Measurements from ENCODE around the gene CACNA1I. TPM values are rescaled to one million over a fixed set of nuclear protein-coding genes. Genes with fewer than 3 reads are reported as not detected.
"Not testable (repeated sequence)": the region's sequence is repeated elsewhere in the genome, so short reads cannot be mapped to it uniquely, and the experiment has no call there.

The CACNA1I gene
- total RNA-seq: under 1 TPM; 0.05 to 0.14 (median 0.08) TPM

GRCh38 chr22:39570665-39571064, at the start of gene CACNA1I:
TSS of gene CACNA1I (plus strand) at chr22:39570753. CDS start at chr22:39570753, 0 bp downstream.
- no peaks in the 10 kb centered on the region for H3K9me3 Mint-ChIP-seq
- H3K4me3 Mint-ChIP-seq: no peak within 1 kb of the TSS
- no peak for ATAC-seq

DNA sequence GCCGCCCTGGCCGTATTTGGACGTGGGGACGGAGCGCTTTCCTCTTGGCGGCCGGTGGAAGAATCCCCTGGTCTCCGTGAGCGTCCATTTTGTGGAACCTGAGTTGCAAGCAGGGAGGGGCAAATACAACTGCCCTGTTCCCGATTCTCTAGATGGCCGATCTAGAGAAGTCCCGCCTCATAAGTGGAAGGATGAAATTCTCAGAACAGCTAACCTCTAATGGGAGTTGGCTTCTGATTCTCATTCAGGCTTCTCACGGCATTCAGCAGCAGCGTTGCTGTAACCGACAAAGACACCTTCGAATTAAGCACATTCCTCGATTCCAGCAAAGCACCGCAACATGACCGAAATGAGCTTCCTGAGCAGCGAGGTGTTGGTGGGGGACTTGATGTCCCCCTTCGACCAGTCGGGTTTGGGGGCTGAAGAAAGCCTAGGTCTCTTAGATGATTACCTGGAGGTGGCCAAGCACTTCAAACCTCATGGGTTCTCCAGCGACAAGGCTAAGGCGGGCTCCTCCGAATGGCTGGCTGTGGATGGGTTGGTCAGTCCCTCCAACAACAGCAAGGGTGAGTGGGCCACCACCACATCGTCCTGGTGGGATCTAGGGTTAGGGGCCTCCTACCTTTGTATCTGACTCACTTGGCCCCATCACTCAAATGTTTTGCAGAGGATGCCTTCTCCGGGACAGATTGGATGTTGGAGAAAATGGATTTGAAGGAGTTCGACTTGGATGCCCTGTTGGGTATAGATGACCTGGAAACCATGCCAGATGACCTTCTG, 49.3 kb upstream of the CACNA1I start:
- ATAC-seq: not testable (repeated sequence)

More at GRCh38 chr22:39570665-39571064, at the start of gene CACNA1I:
- H3K27me3 Mint-ChIP-seq (ENCODE audit: low read depth): no peaks in the 10 kb centered on the region
- no peak for DNase-seq
- peaks cover 18% of the 10 kb centered on the region for H3K4me1 Mint-ChIP-seq (ENCODE audit: low read depth)
- no peaks in the 10 kb centered on the region for H3K36me3 Mint-ChIP-seq (ENCODE audit: insufficient read depth)

GRCh38 chr22:39522091-39522490, 48.5 kb upstream of the CACNA1I start:
- DNase-seq; ATAC-seq; H3K27me3 Mint-ChIP-seq (ENCODE audit: low read depth); H3K9me3 Mint-ChIP-seq: not testable (repeated sequence)
- peaks cover 40% of the 10 kb centered on the region for H3K36me3 Mint-ChIP-seq (ENCODE audit: insufficient read depth)
- H3K4me3 Mint-ChIP-seq: peak overlapping the region; percentile 96
- H3K4me1 Mint-ChIP-seq (ENCODE audit: low read depth): peaks cover 54% of the 10 kb centered on the region

More for the DNA sequence above, 49.3 kb upstream of the CACNA1I start:
- H3K4me3 Mint-ChIP-seq: peak overlapping the region; percentile 96
- DNase-seq; H3K9me3 Mint-ChIP-seq; H3K27me3 Mint-ChIP-seq (ENCODE audit: low read depth): not testable (repeated sequence)
- H3K4me1 Mint-ChIP-seq (ENCODE audit: low read depth): peaks cover 51% of the 10 kb centered on the region
- peaks cover 40% of the 10 kb centered on the region for H3K36me3 Mint-ChIP-seq (ENCODE audit: insufficient read depth)

GRCh38 chr22:39522567-39523300, 47.8 kb upstream of the CACNA1I start:
- Mint-ChIP-seq H3K27me3 (ENCODE audit: low read depth) (peaks cover 2% of the 10 kb centered on the region), H3K4me1 (ENCODE audit: low read depth) (peaks cover 60% of the 10 kb centered on the region), H3K36me3 (ENCODE audit: insufficient read depth) (peaks cover 40% of the 10 kb centered on the region), H3K9me3 (no peaks in the 10 kb centered on the region), H3K4me3 (peak overlapping the region; percentile 96)
- DNase-seq (no peak), ATAC-seq (peak; percentile 3 to 4)

DNA sequence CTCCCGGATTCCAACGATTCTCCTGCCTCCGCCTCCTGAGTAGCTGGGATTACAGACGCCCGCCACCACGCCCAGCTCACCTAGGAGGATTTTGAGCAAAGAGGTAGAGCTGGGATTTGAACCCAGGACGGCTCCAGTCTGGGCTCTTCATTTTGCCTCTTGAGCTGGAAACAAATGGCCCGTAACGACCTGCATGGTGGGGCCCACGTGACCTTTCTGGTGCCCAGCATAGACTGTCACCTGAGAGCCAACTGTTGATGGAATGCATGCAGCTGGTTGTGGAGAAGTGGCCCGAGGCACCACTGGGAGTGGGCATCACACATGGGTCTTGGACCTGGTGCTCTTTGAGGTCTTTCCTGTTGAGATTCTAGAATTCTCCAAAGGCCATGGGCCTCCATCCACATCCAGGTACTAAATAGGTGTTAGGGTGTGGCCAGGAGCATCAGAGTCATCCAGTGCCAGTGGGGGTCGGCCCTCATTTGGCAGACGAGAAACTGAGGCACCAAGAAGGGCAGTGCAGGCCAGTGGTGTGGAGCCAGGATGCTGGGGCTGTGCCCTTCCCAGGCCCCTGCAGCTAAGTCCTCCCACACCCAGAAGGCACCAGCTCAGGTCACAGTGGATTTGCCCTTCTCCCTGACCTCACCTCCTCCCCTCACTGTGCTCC, 46.3 kb upstream of the CACNA1I start:
- Mint-ChIP-seq H3K4me3 (peak overlapping the region; percentile 29), H3K4me1 (ENCODE audit: low read depth) (peaks cover 65% of the 10 kb centered on the region), H3K36me3 (ENCODE audit: insufficient read depth) (peaks cover 42% of the 10 kb centered on the region), H3K27me3 (ENCODE audit: low read depth) (peaks cover 2% of the 10 kb centered on the region), H3K9me3 (no peaks in the 10 kb centered on the region)
- DNase-seq (no peak), ATAC-seq (no peak)

DNA sequence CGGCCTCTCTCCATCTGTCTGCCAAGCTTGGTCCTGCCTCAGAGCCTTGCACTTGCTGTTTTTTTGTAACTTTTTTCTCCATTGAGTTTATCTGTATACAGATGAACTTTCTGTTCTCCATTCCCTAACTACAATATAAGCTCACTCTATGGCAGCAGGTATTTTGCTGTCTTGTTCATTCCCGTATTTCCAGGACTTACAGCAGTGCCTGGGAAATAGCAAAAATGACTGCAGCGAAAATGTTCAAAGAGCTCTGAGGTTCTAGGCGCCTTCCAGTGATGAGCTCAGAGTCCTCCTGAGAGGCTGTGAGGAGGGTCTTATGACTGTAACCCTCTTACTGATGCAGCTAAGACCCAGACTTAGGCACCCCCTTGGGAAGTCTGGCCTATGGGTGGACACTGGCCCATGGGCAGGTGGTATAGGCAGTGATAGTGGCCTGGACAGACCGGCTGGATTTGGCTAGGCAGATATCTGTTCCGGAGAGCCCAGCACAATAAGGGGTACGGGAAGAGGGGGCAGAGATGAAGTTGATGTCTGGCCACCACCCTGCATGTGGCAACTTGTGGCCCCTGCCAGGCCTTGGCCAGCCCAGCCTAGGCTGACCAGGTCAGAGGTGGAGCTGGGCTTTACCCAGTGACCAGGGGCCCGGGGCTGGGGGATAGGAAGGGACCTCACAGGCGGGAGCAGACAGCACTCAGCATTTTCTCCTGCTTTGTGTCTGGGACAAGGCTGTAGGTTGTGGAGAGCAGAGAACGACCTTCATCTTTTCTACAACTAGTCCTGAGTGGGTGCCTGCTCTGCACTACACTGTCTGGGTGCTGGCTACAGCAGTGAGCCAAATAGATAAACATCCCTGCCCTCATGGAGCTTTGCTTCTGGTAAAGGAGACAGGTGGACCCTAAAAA, 45.5 kb upstream of the CACNA1I start:
- Mint-ChIP-seq H3K27me3 (ENCODE audit: low read depth) (peaks cover 2% of the 10 kb centered on the region), H3K4me1 (ENCODE audit: low read depth) (peaks cover 72% of the 10 kb centered on the region), H3K4me3 (peak overlapping the region; percentile 29), H3K9me3 (no peaks in the 10 kb centered on the region), H3K36me3 (ENCODE audit: insufficient read depth) (peaks cover 49% of the 10 kb centered on the region)
- ATAC-seq (no peak), DNase-seq (no peak)

DNA sequence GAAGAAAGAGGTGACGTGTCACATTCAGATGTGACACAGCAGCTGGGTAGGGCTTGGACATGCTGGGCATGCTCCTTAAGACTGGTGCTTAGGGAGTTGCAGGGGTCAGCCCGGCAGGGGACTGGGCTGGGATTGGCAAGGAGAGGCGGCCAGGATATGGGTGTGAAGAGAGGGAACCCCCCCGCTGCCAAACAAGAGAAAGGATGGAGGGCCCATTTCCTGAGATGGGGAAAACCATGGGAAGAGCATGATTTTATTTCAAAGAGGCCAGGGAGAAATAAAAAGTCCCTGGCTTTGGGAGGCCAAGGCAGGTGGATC, 44.9 kb upstream of the CACNA1I start:
- peaks cover 49% of the 10 kb centered on the region for H3K36me3 Mint-ChIP-seq (ENCODE audit: insufficient read depth)
- DNase-seq: no peak
- no peak for ATAC-seq
- no peak overlapping the region for H3K4me3 Mint-ChIP-seq
- H3K9me3 Mint-ChIP-seq: no peaks in the 10 kb centered on the region
- H3K27me3 Mint-ChIP-seq (ENCODE audit: low read depth): no peaks in the 10 kb centered on the region
- H3K4me1 Mint-ChIP-seq (ENCODE audit: low read depth): peaks cover 78% of the 10 kb centered on the region

DNA sequence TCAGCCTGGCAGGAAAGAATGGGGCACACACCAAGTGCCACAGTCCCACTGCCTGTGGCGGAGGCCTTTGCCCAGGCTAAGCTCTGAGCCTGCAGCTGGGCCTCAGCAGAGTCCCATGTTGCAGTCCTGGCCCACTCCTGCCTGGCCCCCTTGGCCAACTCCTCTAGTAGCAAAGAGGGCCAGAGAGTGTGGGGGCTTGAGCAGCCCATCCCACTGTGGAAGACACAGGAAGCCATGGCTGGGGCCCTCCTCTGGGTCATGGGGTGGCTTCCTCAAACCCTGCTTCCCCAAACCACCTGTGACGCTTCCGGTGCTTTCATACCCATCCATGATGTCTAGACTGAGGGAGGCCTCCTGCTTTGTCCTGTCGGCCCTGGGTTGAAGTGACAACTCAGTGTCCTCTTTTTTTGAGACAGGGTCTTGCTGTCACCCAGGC, 43.8 kb upstream of the CACNA1I start:
- no peaks in the 10 kb centered on the region for H3K9me3 Mint-ChIP-seq
- ATAC-seq (no peak), DNase-seq (no peak)
- H3K27me3 Mint-ChIP-seq (ENCODE audit: low read depth): no peaks in the 10 kb centered on the region
- H3K4me1 Mint-ChIP-seq (ENCODE audit: low read depth): peaks cover 86% of the 10 kb centered on the region
- peaks cover 49% of the 10 kb centered on the region for H3K36me3 Mint-ChIP-seq (ENCODE audit: insufficient read depth)
- H3K4me3 Mint-ChIP-seq: no peak overlapping the region

- H3K4me1 Mint-ChIP-seq (ENCODE audit: low read depth): peaks cover 83% of the 10 kb centered on the region
- H3K9me3 Mint-ChIP-seq: no peaks in the 10 kb centered on the region
- no peaks in the 10 kb centered on the region for H3K27me3 Mint-ChIP-seq (ENCODE audit: low read depth)
- H3K4me3 Mint-ChIP-seq: no peak overlapping the region
- ATAC-seq (no peak), DNase-seq (no peak)
- H3K36me3 Mint-ChIP-seq (ENCODE audit: insufficient read depth): peaks cover 45% of the 10 kb centered on the region
Measured at GRCh38 chr22:39527481-39527961, 43.0 kb upstream of the CACNA1I start.

- ATAC-seq (no peak), DNase-seq (no peak)
- Mint-ChIP-seq H3K4me3 (peak overlapping the region; percentile 97), H3K27me3 (ENCODE audit: low read depth) (no peaks in the 10 kb centered on the region), H3K36me3 (ENCODE audit: insufficient read depth) (peaks cover 39% of the 10 kb centered on the region), H3K4me1 (ENCODE audit: low read depth) (peaks cover 81% of the 10 kb centered on the region), H3K9me3 (no peaks in the 10 kb centered on the region)
Measured at GRCh38 chr22:39528080-39528661, 42.4 kb upstream of the CACNA1I start.

DNA sequence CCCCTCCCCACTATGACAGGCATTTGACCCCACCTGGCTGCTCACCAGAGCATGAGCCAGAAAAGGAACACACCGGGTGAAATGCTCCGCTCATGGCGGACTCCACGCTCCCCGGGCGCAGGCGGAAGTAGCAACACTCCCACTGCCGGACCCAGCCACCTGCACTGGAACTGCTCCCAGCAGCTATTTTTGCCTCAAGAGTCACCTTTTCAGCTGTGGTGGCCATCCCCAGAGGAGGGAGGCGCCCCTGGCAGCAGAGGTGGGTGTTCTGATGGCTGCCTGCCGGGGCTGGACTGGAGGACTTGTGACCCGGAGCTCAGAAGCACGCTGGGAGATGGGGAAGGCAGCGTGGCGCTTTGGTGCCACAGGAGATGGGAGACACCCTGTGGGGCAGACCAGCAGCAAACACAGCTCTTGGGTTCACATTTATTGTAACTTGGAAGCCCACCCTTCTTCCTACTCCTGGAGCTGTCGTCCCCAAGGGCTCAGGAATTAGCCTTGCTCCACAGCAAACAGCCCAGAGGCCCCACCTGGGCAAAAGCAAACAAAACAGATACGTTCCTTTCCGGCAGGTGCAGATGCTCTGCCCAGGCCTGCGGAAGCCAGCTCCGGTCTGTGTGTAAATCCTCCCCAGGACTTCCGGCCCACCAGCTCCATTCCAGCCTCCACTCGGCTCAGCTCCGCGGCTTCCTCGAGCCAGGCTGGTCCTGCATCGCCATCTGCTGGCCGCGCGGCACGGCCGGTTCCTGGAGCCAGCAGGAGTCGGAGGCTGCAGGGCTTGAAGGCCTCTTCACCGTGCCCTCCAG, 41.7 kb upstream of the CACNA1I start:
- Mint-ChIP-seq H3K9me3 (no peaks in the 10 kb centered on the region), H3K36me3 (ENCODE audit: insufficient read depth) (peaks cover 34% of the 10 kb centered on the region), H3K4me1 (ENCODE audit: low read depth) (peaks cover 80% of the 10 kb centered on the region), H3K27me3 (ENCODE audit: low read depth) (no peaks in the 10 kb centered on the region), H3K4me3 (peak overlapping the region; percentile 97)
- peak; percentile 29 to 42 for ATAC-seq
- peak; percentile 85 for DNase-seq

DNA sequence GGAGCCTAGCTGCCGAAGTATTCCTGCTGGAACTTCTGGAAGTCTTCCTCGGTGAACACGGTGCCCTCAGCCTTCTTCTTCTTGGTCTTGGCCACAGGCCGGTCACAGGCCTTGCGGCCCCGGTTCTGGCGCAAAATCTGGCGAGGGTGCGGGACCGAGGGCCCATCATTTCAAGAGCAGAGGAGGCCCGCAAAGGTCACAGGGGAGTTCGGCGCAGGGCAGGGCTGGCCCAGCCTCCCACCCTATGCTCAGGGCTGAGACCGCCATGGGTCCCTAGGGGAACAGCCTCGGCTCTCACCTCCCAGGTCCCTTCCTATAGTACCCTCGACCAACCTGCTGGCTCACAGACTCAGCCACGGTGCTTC, 41.1 kb upstream of the CACNA1I start:
- Mint-ChIP-seq H3K4me1 (ENCODE audit: low read depth) (peaks cover 79% of the 10 kb centered on the region), H3K36me3 (ENCODE audit: insufficient read depth) (peaks cover 33% of the 10 kb centered on the region), H3K4me3 (peak overlapping the region; percentile 97), H3K27me3 (ENCODE audit: low read depth) (no peaks in the 10 kb centered on the region), H3K9me3 (no peaks in the 10 kb centered on the region)
- ATAC-seq (no peak), DNase-seq (no peak)

DNA sequence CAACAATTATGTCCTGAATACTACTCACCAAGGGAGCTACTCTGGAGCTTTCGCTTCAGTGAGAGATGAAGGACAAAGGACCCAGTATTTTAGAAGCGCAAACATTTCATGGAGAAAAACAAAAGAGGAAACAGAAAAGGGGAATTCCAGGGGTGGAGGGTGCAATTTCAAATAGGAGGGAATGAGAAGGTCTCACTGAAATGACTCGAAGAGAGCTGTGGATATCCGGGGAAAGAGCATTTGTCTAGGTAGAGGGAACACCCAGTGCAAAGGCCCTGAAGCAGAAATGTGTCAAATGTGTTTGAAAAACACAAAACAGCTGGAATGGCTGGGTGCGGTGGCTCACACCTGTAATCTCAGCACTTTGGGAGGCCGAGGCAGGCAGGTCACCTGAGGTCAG, 40.4 kb upstream of the CACNA1I start:
- no peak for ATAC-seq
- Mint-ChIP-seq H3K4me1 (ENCODE audit: low read depth) (peaks cover 74% of the 10 kb centered on the region), H3K36me3 (ENCODE audit: insufficient read depth) (peaks cover 29% of the 10 kb centered on the region), H3K9me3 (no peaks in the 10 kb centered on the region), H3K27me3 (ENCODE audit: low read depth) (no peaks in the 10 kb centered on the region), H3K4me3 (peak overlapping the region; percentile 97)
- DNase-seq: no peak
